Measurements from ENCODE around the gene GOLGA8S. TPM values are rescaled to one million over a fixed set of nuclear protein-coding genes. Genes with fewer than 3 reads are reported as not detected.

The GOLGA8S gene, protein sequence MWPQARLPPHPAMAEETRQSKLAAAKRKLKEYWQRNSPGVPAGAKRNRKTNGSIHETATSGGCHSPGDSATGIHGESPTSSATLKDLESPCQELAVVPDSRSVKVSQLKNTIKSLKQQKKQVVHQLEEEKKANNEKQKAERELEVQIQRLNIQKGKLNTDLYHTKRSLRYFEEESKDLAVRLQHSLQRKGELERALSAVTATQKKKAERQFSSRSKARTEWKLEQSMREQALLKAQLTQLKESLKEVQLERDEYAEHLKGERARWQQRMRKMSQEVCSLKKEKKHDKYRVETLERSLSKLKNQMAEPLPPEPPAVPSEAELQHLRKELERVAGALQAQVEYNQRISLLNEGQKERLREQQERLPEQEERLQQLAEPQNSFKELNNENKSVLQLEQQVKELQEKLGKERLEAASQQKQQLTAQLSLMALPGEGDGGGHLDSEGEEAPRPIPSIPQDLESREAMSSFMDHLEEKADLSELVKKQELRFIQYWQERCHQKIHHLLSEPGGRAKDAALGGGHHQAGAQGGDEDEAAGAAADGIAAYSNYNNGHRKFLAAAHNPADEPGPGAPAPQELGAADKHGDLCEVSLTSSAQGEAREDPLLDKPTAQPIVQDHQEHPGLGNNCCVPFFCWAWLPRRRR
- total RNA-seq: under 0.01 and 0.06 TPM in 2 replicates

DNA sequence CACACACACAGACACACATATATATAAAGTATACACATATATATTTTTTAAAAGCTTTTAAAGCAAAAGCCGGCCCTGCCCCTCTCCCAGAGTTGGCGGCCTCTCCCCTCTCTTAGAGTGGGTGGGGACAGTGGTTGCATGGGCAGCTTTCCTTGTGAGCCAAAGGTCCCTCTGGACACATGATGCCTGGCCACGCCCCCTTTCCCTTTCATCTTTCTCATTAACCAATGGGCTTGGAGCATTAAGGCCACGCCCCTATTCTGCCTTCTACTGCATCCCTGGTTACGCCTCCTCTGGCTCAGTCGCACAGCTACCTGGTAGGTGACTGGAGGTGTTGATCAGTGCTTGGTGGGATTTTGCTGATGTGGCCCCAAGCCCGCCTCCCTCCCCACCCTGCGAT lies at the start of gene GOLGA8S:
TSS of gene GOLGA8S (plus strand) at position 301 of the 400 bp plus-strand sequence. CDS start at position 363, 62 bp downstream.

DNA sequence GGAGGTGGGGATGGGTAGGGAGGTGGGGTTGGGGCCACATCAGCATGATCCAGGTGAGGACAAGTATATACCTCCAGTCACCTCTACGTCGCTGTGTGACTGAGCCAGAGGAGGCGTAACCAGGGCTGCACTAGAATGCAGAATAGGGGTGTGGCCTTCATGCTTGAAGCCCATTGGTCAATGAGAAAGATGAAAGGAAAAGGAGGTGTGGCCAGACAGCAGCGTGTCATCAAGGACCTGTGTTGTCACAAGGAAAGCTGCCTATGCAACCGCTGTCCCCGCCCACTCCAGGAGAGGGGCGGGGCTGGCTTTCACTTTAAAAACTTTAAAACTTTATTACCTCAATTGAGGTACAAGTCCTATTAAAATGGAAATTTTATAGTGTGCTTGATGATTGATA lies 20.5 kb upstream of the GOLGA8S start, which contains the start of gene GOLGA6L26:
TSS of gene GOLGA6L26 (minus strand) at position 101 of the 400 bp plus-strand sequence. CDS start at position 40, 61 bp downstream.

Other genes with a start within 250 kb of the GOLGA8S start
- not detected in 2 replicates for gene GOLGA6L1, start 217.9 kb upstream of the GOLGA8S start, total RNA-seq
- not detected in 2 replicates for gene GOLGA6L26, start 20.6 kb upstream of the GOLGA8S start, total RNA-seq
- not detected in 2 replicates for gene GOLGA6L2, start 92.5 kb downstream of the GOLGA8S start, total RNA-seq
- 0.06 TPM in 1 of 2 replicates, not detected in the other for gene MKRN3, start 210.9 kb downstream of the GOLGA8S start, total RNA-seq